SK-N-SH treated with all-trans-retinoic acid at 6 μM for 48 hours (cell line): ENCODE measurements around the gene ELAC1.

ENCODE experiments used
- ATAC-seq: fragments of 200-7000 bp; cut with Tn5 transposase; 3 replicates; pipeline ENCODE4 v1.9.1; 2020; ENCODE audit warnings: mild to moderate bottlenecking, moderate library complexity
- BACH2 ChIP-seq: fragments of 250-450 bp; sonication (Bioruptor Pico); IDR thresholded peaks from 2 replicates; pipeline ENCODE4 v1.9.0; 2021; ENCODE audit warnings: mild to moderate bottlenecking, borderline replicate concordance
- CREB5 ChIP-seq: fragments of 250-450 bp; sonication (Bioruptor Pico); IDR thresholded peaks from 2 replicates; pipeline ENCODE4 v1.5.1; 2020; ENCODE audit warnings: low read depth, mild to moderate bottlenecking, moderate library complexity
- CSDC2 ChIP-seq: fragments of 250-450 bp; sonication (Bioruptor Pico); IDR thresholded peaks from 2 replicates; pipeline ENCODE4 v1.5.0; 2020; ENCODE audit warnings: mild to moderate bottlenecking, moderate library complexity
- ESRRG ChIP-seq: fragments of 250-450 bp; sonication (Bioruptor Pico); IDR thresholded peaks from 2 replicates; pipeline ENCODE4 v1.6.1; 2021; ENCODE audit warnings: mild to moderate bottlenecking
- GLIS3 ChIP-seq: fragments of 250-450 bp; sonication (Bioruptor Pico); IDR thresholded peaks from 2 replicates; pipeline ENCODE4 v1.5.0; 2020; ENCODE audit warnings: mild to moderate bottlenecking, moderate library complexity
- ISL1 ChIP-seq: fragments of 250-450 bp; sonication (Bioruptor Pico); IDR thresholded peaks from 2 replicates; pipeline ENCODE4 v2.1.2; 2022; ENCODE audit warnings: mild to moderate bottlenecking, moderate library complexity
- OSR1 ChIP-seq: fragments of 250-450 bp; sonication (Bioruptor Pico); IDR thresholded peaks from 2 replicates; pipeline ENCODE4 v1.8.0; 2022; ENCODE audit warnings: moderate library complexity, mild to moderate bottlenecking, inconsistent platforms
- PATZ1 ChIP-seq: fragments of 250-450 bp; sonication (Bioruptor Pico); IDR thresholded peaks from 2 replicates; pipeline ENCODE4 v1.8.0; 2020; ENCODE audit warnings: mild to moderate bottlenecking, moderate library complexity, borderline replicate concordance
- POU6F1 ChIP-seq: fragments of 250-450 bp; sonication (Bioruptor Pico); IDR thresholded peaks from 2 replicates; pipeline ENCODE4 v1.8.0; 2021; ENCODE audit warnings: low read depth, mild to moderate bottlenecking, moderate library complexity, borderline replicate concordance
- PPARA ChIP-seq: fragments of 250-450 bp; sonication (Bioruptor Pico); IDR thresholded peaks from 2 replicates; pipeline ENCODE4 v1.5.0; 2020; ENCODE audit warnings: mild to moderate bottlenecking, borderline replicate concordance
- SNAI2 ChIP-seq: fragments of 250-450 bp; sonication (Bioruptor Pico); IDR thresholded peaks from 2 replicates; pipeline ENCODE4 v1.5.0; 2020; ENCODE audit warnings: mild to moderate bottlenecking, moderate library complexity
- TCF4 ChIP-seq: fragments of 250-450 bp; sonication (Bioruptor Pico); IDR thresholded peaks from 2 replicates; pipeline ENCODE4 v1.8.0; 2021; ENCODE audit warnings: mild to moderate bottlenecking, moderate library complexity, borderline replicate concordance
- TOX ChIP-seq: fragments of 250-450 bp; sonication (Bioruptor Pico); IDR thresholded peaks from 2 replicates; pipeline ENCODE4 v1.8.0; 2021; ENCODE audit warnings: mild to moderate bottlenecking, moderate library complexity, borderline replicate concordance
- ZFP3 ChIP-seq: fragments of 250-450 bp; sonication (Bioruptor Pico); IDR thresholded peaks from 2 replicates; pipeline ENCODE4 v1.5.0; 2020; ENCODE audit warnings: mild to moderate bottlenecking, moderate library complexity
- ZFP30 ChIP-seq: fragments of 450-650 bp; formaldehyde crosslinking; IDR thresholded peaks from 2 replicates; pipeline ENCODE4 v1.5.0; 2022; ENCODE audit warnings: mild to moderate bottlenecking, moderate library complexity
- ZNF565 ChIP-seq: fragments of 450-650 bp; formaldehyde crosslinking; conservative IDR thresholded peaks from 2 replicates; pipeline ENCODE4 v1.5.0; 2020; ENCODE audit warnings: low read depth, mild to moderate bottlenecking, moderate library complexity
- ZNF8 ChIP-seq: fragments of 450-650 bp; formaldehyde crosslinking; IDR thresholded peaks from 2 replicates; pipeline ENCODE4 v1.5.0; 2020; ENCODE audit warnings: mild to moderate bottlenecking, moderate library complexity

The ELAC1 gene

GRCh38 chr18:51006061-51006818 is 38.4 kb downstream of the ELAC1 start (continued):
- no peak for TF ChIP-seq ZFP3 (CRISPR knock-in tag)
- TF ChIP-seq POU6F1 (CRISPR knock-in tag) = no peak
- no peak for TF ChIP-seq TCF4 (CRISPR knock-in tag)

- TF ChIP-seq SNAI2 (CRISPR knock-in tag) (no peak), ESRRG (no peak), ZFP3 (CRISPR knock-in tag) (no peak)
- TF ChIP-seq, all 23 proteins: peak for 0
- no peak for ATAC-seq
These were observed 39.3 kb downstream of the ELAC1 start for GRCh38 chr18:51006948-51007789.

GRCh38 chr18:51007790-51008139 is 39.9 kb downstream of the ELAC1 start:
- no peak for ATAC-seq

GRCh38 chr18:51009072-51009471 is 41.2 kb downstream of the ELAC1 start:
- TF ChIP-seq ZNF565 (no peak), PATZ1 (CRISPR knock-in tag) (no peak), ZFP3 (CRISPR knock-in tag) (no peak), OSR1 (CRISPR knock-in tag) (no peak)
- TF ChIP-seq, all 23 proteins: peak for 0
- no peak for ATAC-seq

More at GRCh38 chr18:51007790-51008139, 39.9 kb downstream of the ELAC1 start:
- TF ChIP-seq GLIS3 (no peak), ISL1 (CRISPR knock-in tag) (no peak), PPARA (CRISPR knock-in tag) (no peak), ESRRG (no peak), SNAI2 (CRISPR knock-in tag) (no peak), CREB5 (CRISPR knock-in tag) (no peak), ZFP30 (no peak), OSR1 (CRISPR knock-in tag) (no peak), ZNF565 (no peak), TCF4 (CRISPR knock-in tag) (no peak), ZFP3 (CRISPR knock-in tag) (no peak), BACH2 (CRISPR knock-in tag) (no peak), ZNF8 (CRISPR knock-in tag) (no peak)

GRCh38 chr18:51010218-51010617 is 42.4 kb downstream of the ELAC1 start:
- no peak for TF ChIP-seq PPARA (CRISPR knock-in tag)
- TF ChIP-seq PATZ1 (CRISPR knock-in tag) = no peak
- no peak for TF ChIP-seq POU6F1 (CRISPR knock-in tag)
- no peak for TF ChIP-seq CSDC2 (CRISPR knock-in tag)
- no peak for TF ChIP-seq TOX (CRISPR knock-in tag)
- no peak for TF ChIP-seq ISL1 (CRISPR knock-in tag)

More at GRCh38 chr18:51010218-51010617, 42.4 kb downstream of the ELAC1 start:
- ATAC-seq = no peak
